H9 (cell line): ENCODE data around the gene ANKRD28. TPM values are rescaled to one million over a fixed set of nuclear protein-coding genes. Genes with fewer than 3 reads are reported as not detected.
"Not testable (repeated sequence)": the region's sequence is repeated elsewhere in the genome, so short reads cannot be mapped to it uniquely, and the experiment has no call there.

ENCODE experiments used
- DNase-seq: peaks from one replicate; pipeline ENCODE4 v3.0.0-alpha.2; 2017
- H2AFZ ChIP-seq: one replicate; pipeline ENCODE4 v1.6.1; 2013; ENCODE audit warnings: mild to moderate bottlenecking, low read length, control low read depth, moderate library complexity
- H2AK5ac ChIP-seq: 2 replicates; pipeline ENCODE4 v1.6.1; 2013; ENCODE audit warnings: low read length, control low read depth, mixed read lengths; ENCODE audit not compliant: insufficient read length
- H2BK120ac ChIP-seq: one replicate; pipeline ENCODE4 v1.6.1; 2013; ENCODE audit warnings: low read depth, mild to moderate bottlenecking, low read length, control low read depth, inconsistent platforms; ENCODE audit not compliant: poor library complexity, severe bottlenecking
- H2BK12ac ChIP-seq: 2 replicates; pipeline ENCODE4 v1.6.1; 2013; ENCODE audit warnings: low read length, control low read depth, mixed read lengths, low read depth; ENCODE audit not compliant: insufficient read length
- H2BK15ac ChIP-seq: 2 replicates; pipeline ENCODE4 v1.6.1; 2013; ENCODE audit warnings: low read depth, low read length, control low read depth
- H2BK20ac ChIP-seq: one replicate; pipeline ENCODE4 v1.6.1; 2013; ENCODE audit warnings: low read depth, mild to moderate bottlenecking, low read length, control low read depth, inconsistent platforms; ENCODE audit not compliant: poor library complexity, severe bottlenecking
- H2BK5ac ChIP-seq: 2 replicates; pipeline ENCODE4 v1.6.1; 2013; ENCODE audit warnings: low read length, control low read depth, mixed read lengths; ENCODE audit not compliant: insufficient read length
- H3K14ac ChIP-seq: 2 replicates; pipeline ENCODE4 v1.6.1; 2013; ENCODE audit warnings: low read length, control low read depth; ENCODE audit not compliant: insufficient read depth
- H3K18ac ChIP-seq: 2 replicates; pipeline ENCODE4 v1.6.1; 2013; ENCODE audit warnings: low read depth, mild to moderate bottlenecking, mixed read lengths, low read length, control low read depth; ENCODE audit not compliant: insufficient read length
- H3K23ac ChIP-seq: 2 replicates; pipeline ENCODE4 v1.6.1; 2013; ENCODE audit warnings: low read length, control low read depth, mixed read lengths, low read depth; ENCODE audit not compliant: insufficient read length
- H3K23me2 ChIP-seq: 2 replicates; pipeline ENCODE4 v1.6.1; 2013; ENCODE audit warnings: low read depth, mild to moderate bottlenecking, mixed read lengths, low read length, control low read depth; ENCODE audit not compliant: insufficient read length, poor library complexity, severe bottlenecking
- H3K27ac ChIP-seq: 2 replicates; pipeline ENCODE4 v1.5.1; 2013; ENCODE audit warnings: low read length, control low read depth, mixed read lengths, low read depth; ENCODE audit not compliant: insufficient read length
- H3K27me3 ChIP-seq: 2 replicates; pipeline ENCODE4 v1.6.1; 2013; ENCODE audit warnings: low read length, control low read depth, inconsistent platforms; ENCODE audit not compliant: insufficient read depth
- H3K4ac ChIP-seq: 2 replicates; pipeline ENCODE4 v1.6.1; 2013; ENCODE audit warnings: low read depth, mild to moderate bottlenecking, control low read depth, inconsistent platforms, low read length, moderate library complexity
- H3K4me1 ChIP-seq: 2 replicates; pipeline ENCODE4 v1.6.1; 2013; ENCODE audit warnings: low read length, control low read depth, inconsistent platforms; ENCODE audit not compliant: insufficient read depth
- H3K4me2 ChIP-seq: 2 replicates; pipeline ENCODE4 v1.6.1; 2013; ENCODE audit warnings: low read length, control low read depth, mixed read lengths; ENCODE audit not compliant: insufficient read length, insufficient read depth
- H3K56ac ChIP-seq: 2 replicates; pipeline ENCODE4 v1.6.1; 2013; ENCODE audit warnings: low read depth, mild to moderate bottlenecking, mixed read lengths, low read length, control low read depth; ENCODE audit not compliant: insufficient read length
- H3K79me1 ChIP-seq: 2 replicates; pipeline ENCODE4 v1.6.1; 2013; ENCODE audit warnings: low read depth, mild to moderate bottlenecking, moderate library complexity, low read length, control low read depth, inconsistent platforms; ENCODE audit not compliant: insufficient read depth, poor library complexity, severe bottlenecking
- H3K79me2 ChIP-seq: 2 replicates; pipeline ENCODE4 v1.6.1; 2013; ENCODE audit warnings: low read length, control low read depth, inconsistent platforms; ENCODE audit not compliant: insufficient read depth
- H3K9ac ChIP-seq: 2 replicates; pipeline ENCODE4 v1.6.1; 2013; ENCODE audit warnings: low read length, control low read depth, mixed read lengths; ENCODE audit not compliant: insufficient read length; ENCODE audit errors: extremely low read depth
- H3K9me3 ChIP-seq: one replicate; pipeline ENCODE4 v1.6.1; 2013; ENCODE audit warnings: low read depth, low read length, inconsistent platforms; ENCODE audit not compliant: control insufficient read depth
- H3T11ph ChIP-seq: one replicate; pipeline ENCODE4 v1.6.1; 2013; ENCODE audit warnings: mild to moderate bottlenecking, low read length, control low read depth, inconsistent platforms
- H4K20me1 ChIP-seq: one replicate; pipeline ENCODE4 v1.6.1; 2013; ENCODE audit not compliant: control insufficient read depth, insufficient read length, insufficient read depth
- H4K5ac ChIP-seq: 2 replicates; pipeline ENCODE4 v1.6.1; 2013; ENCODE audit warnings: low read depth, mild to moderate bottlenecking, mixed read lengths, low read length, control low read depth; ENCODE audit not compliant: insufficient read length
- H4K8ac ChIP-seq: replicated peaks from 2 replicates; pipeline ENCODE4 v1.6.1; 2013; ENCODE audit warnings: low read length, control low read depth, mixed read lengths, low read depth; ENCODE audit not compliant: insufficient read length
- H4K91ac ChIP-seq: 2 replicates; pipeline ENCODE4 v1.6.1; 2013; ENCODE audit warnings: low read depth, mild to moderate bottlenecking, moderate library complexity, mixed read lengths, low read length, control low read depth; ENCODE audit not compliant: insufficient read length
- H3K27ac Mint-ChIP-seq, 3 experiments: 2 replicates in 2 of 3; 3 replicates in 1 of 3; pipeline ENCODE4 v1.8.0; 2020 to 2021; ENCODE audit warnings: mixed read lengths in 3 of 3, mild to moderate bottlenecking in 1 of 3, moderate library complexity in 1 of 3
- H3K27me3 Mint-ChIP-seq: 2 replicates; pipeline ENCODE4 v1.8.0; 2021; ENCODE audit warnings: low read depth, mild to moderate bottlenecking, moderate library complexity, mixed read lengths
- H3K36me3 Mint-ChIP-seq, 3 experiments: 2 replicates in 2 of 3; 3 replicates in 1 of 3; pipeline ENCODE4 v1.8.0; 2020 to 2021; ENCODE audit warnings: low read depth in 3 of 3, mixed read lengths in 3 of 3; ENCODE audit not compliant: insufficient read depth in 1 of 3
- H3K4me1 Mint-ChIP-seq, 2 experiments: 2 replicates each; pipeline ENCODE4 v1.8.0; 2020; ENCODE audit warnings: mixed read lengths in 2 of 2
- H3K4me3 Mint-ChIP-seq, 2 experiments: 2 replicates in 1 of 2; 3 replicates in 1 of 2; pipeline ENCODE4 v1.8.0; 2020 to 2021; ENCODE audit warnings: mild to moderate bottlenecking in 2 of 2, mixed read lengths in 2 of 2, moderate library complexity in 1 of 2
- H3K9me3 Mint-ChIP-seq, 2 experiments: 2 replicates in 1 of 2; 3 replicates in 1 of 2; pipeline ENCODE4 v1.8.0; 2020; ENCODE audit warnings: mild to moderate bottlenecking in 2 of 2, mixed read lengths in 2 of 2, moderate library complexity in 1 of 2
- CTCF ChIP-seq: fragments of 200-600 bp; sonication (generic); conservative IDR thresholded peaks from 3 replicates; pipeline ENCODE4 v1.8.0; 2021; ENCODE audit warnings: antibody characterized with exemption, mild to moderate bottlenecking
- WGBS: extraction: QIAGEN DNeasy Blood & Tissue Kit; methylation state at CpG from one replicate; pipeline ENCODE4 v1.1.7; 2013; ENCODE audit warnings: missing lambda C conversion rate, low lambda C conversion rate, mixed read lengths; ENCODE audit not compliant: insufficient read length; ENCODE audit errors: extremely low coverage; 5-methylcytosine and 5-hydroxymethylcytosine counted together
- total RNA-seq: library from RNA; stranded (reverse); gene quantifications from 2 replicates; pipeline ENCODE4 v1.2.1, GENCODE V29; 2021

ANKRD28 gene
- total RNA-seq, 1 experiment from 2014 or later: 59.0 TPM

GRCh38 chr3:15815696-15816095 lies 17.9 kb upstream of the ANKRD28 start:
- H4K20me1 ChIP-seq: no peaks in the 10 kb centered on the region
- H3K27me3 Mint-ChIP-seq: no peaks in the 10 kb centered on the region
- H3K79me1 ChIP-seq: no peaks in the 10 kb centered on the region
- H3K9me3 Mint-ChIP-seq: no peaks in the 10 kb centered on the region
- H3K4me2 ChIP-seq: no peak overlapping the region
- peak; percentile 24; the same call in 1 of the 3 replicates for TF ChIP-seq CTCF
- no peak overlapping the region for H2BK12ac ChIP-seq
- no peaks in the 10 kb centered on the region for H3K4me1 ChIP-seq
- peaks cover 4% of the 10 kb centered on the region; the same call in 1 of the 2 replicates for H3K79me2 ChIP-seq
- H3K56ac ChIP-seq: no peak overlapping the region
- no peak overlapping the region for H2BK20ac ChIP-seq
- H3K36me3 Mint-ChIP-seq: peaks cover 0 to 4% (median 0%) of the 10 kb centered on the region in 3 experiments; a peak in 1 of 7 replicates
- no peak overlapping the region for H2AK5ac ChIP-seq
- H3K23me2 ChIP-seq: no peaks in the 10 kb centered on the region
- H3K4me3 Mint-ChIP-seq: no peak overlapping the region
- no peak overlapping the region for H2AFZ ChIP-seq
- H4K8ac ChIP-seq: no peak overlapping the region
- H4K5ac ChIP-seq: no peak overlapping the region
- no peak overlapping the region for H4K91ac ChIP-seq
- no peak overlapping the region for H2BK15ac ChIP-seq
- no peak overlapping the region for H3K23ac ChIP-seq
- H2BK5ac ChIP-seq: no peak overlapping the region
- no peak for DNase-seq
- no peak overlapping the region for H3K27ac ChIP-seq
- H3K27me3 ChIP-seq: no peaks in the 10 kb centered on the region
- H3K27ac Mint-ChIP-seq: no peak overlapping the region
- WGBS: no CpG with 5 or more reads among the region's 4 CpGs
- H3K4ac ChIP-seq: no peak overlapping the region
- no peaks in the 10 kb centered on the region for H3K9me3 ChIP-seq
- H2BK120ac ChIP-seq: no peak overlapping the region
- H3T11ph ChIP-seq: no peak overlapping the region
- no peak overlapping the region for H3K14ac ChIP-seq
- no peak overlapping the region for H3K9ac ChIP-seq
- no peak overlapping the region for H3K18ac ChIP-seq
- 0 out of 4 replicates have a peak, but pooled peaks cover 0 to 2% of the 10 kb centered on the region in 2 experiments for H3K4me1 Mint-ChIP-seq

- H3K79me1 ChIP-seq, H3K4me1 ChIP-seq, H4K91ac ChIP-seq, DNase-seq, H3K18ac ChIP-seq, H3K27me3 ChIP-seq, H3K23ac ChIP-seq, H3K4me2 ChIP-seq, H4K5ac ChIP-seq, H3K56ac ChIP-seq, H3K9ac ChIP-seq, H3T11ph ChIP-seq, H3K23me2 ChIP-seq, H3K4me3 Mint-ChIP-seq, H3K9me3 Mint-ChIP-seq, H2BK15ac ChIP-seq, H4K8ac ChIP-seq, H3K14ac ChIP-seq, H2BK120ac ChIP-seq, H3K36me3 Mint-ChIP-seq, H2BK12ac ChIP-seq, H2AK5ac ChIP-seq, H4K20me1 ChIP-seq, H2AFZ ChIP-seq, H3K27ac Mint-ChIP-seq, H3K4ac ChIP-seq, H3K27me3 Mint-ChIP-seq, H2BK20ac ChIP-seq, H3K9me3 ChIP-seq, H2BK5ac ChIP-seq, H3K79me2 ChIP-seq, H3K27ac ChIP-seq: not testable (repeated sequence)
- peaks cover 8 to 17% of the 10 kb centered on the region in 2 experiments; a peak in 3 of 4 replicates for H3K4me1 Mint-ChIP-seq
- no CpG with 5 or more reads among the region's 5 CpGs for WGBS
These were observed 15.3 kb upstream of the ANKRD28 start for GRCh38 chr3:15813079-15813478.
